B cell (primary cell): ENCODE measurements around the gene ASPSCR1. TPM values are rescaled to one million over a fixed set of nuclear protein-coding genes. Genes with fewer than 3 reads are reported as not detected.
A peak's percentile ranks its signal among the peaks of the same experiment; 100 is the strongest.

ENCODE experiments used
- ATAC-seq: fragments of 200-7000 bp; cut with Tn5 transposase; one replicate; pipeline ENCODE4 v1.10.0; 2021; ENCODE audit warnings: low read depth, mild to moderate bottlenecking, moderate number of reproducible peaks, moderate library complexity
- CTCF ChIA-PET: fragments of 350-600 bp; sonication (Branson Sonifier 250); formaldehyde crosslinking; loops from one replicate; lab custom pipeline; 2021; ENCODE audit warnings: antibody characterized with exemption, inconsistent platforms; lab: Charles Lee
- POLR2A ChIA-PET: fragments of 350-600 bp; sonication (Branson Sonifier 250); formaldehyde crosslinking; loops from one replicate; lab custom pipeline; 2021; ENCODE audit warnings: antibody characterized with exemption; lab: Charles Lee
- DNase-seq: peaks from one replicate; pipeline ENCODE4 v3.0.0; 2013
- H2AFZ ChIP-seq: 2 replicates; pipeline ENCODE4 v1.6.1; 2012; ENCODE audit warnings: mild to moderate bottlenecking, low read depth, low read length; ENCODE audit not compliant: insufficient read depth, poor library complexity, severe bottlenecking
- H3K27ac ChIP-seq, 2 donors: 1 replicate in 1 of 2; 2 replicates in 1 of 2; pipeline ENCODE4 v1.5.1; 2012 to 2013; ENCODE audit warnings: low read length in 2 of 2, mild to moderate bottlenecking in 2 of 2, moderate library complexity in 1 of 2
- H3K27me3 ChIP-seq, 4 experiments: fragments of 200-600 bp in 1 of 4; sonication (generic) in 1 of 4; replicated peaks in 1 of 4; 1 replicate in 2 of 4; 2 replicates in 2 of 4; pipeline versions ENCODE4 v1.6.1 to v1.7.0; 2013 to 2016; ENCODE audit warnings: low read length in 3 of 4, mild to moderate bottlenecking in 2 of 4, mixed read lengths in 1 of 4, moderate library complexity in 1 of 4; ENCODE audit not compliant: insufficient read depth in 4 of 4, control insufficient read depth in 3 of 4; ENCODE audit errors: control extremely low read depth in 1 of 4
- H3K36me3 ChIP-seq, 2 experiments: replicated peaks in 1 of 2; 1 replicate in 1 of 2; 2 replicates in 1 of 2; pipeline versions ENCODE4 v1.6.1 to v1.7.1; 2013; ENCODE audit warnings: low read length in 1 of 2; ENCODE audit not compliant: insufficient read depth in 2 of 2, control insufficient read depth in 1 of 2; ENCODE audit errors: control extremely low read depth in 1 of 2, extremely low read depth in 1 of 2
- H3K4me1 ChIP-seq, 2 donors: fragments of 200-600 bp in 1 of 2; sonication (generic) in 1 of 2; 1 replicate in 1 of 2; 2 replicates in 1 of 2; pipeline versions ENCODE4 v1.5.1 to v1.6.1; 2013 to 2017; ENCODE audit warnings: low read length in 2 of 2; ENCODE audit not compliant: control insufficient read depth in 2 of 2, insufficient read depth in 2 of 2
- H3K4me2 ChIP-seq: replicated peaks from 2 replicates; pipeline ENCODE3; 2012; ENCODE audit warnings: mild to moderate bottlenecking, low read depth, low read length; ENCODE audit not compliant: poor library complexity, severe bottlenecking
- H3K4me3 ChIP-seq, 5 experiments: fragments of 200-600 bp in 1 of 5; sonication (generic) in 1 of 5; 1 replicate in 3 of 5; 2 replicates in 2 of 5; pipeline versions ENCODE4 v1.5.1 to v1.7.0; 2011 to 2016; ENCODE audit warnings: low read length in 4 of 5, mild to moderate bottlenecking in 4 of 5, low read depth in 2 of 5, control low read depth in 1 of 5, moderate library complexity in 1 of 5; ENCODE audit not compliant: insufficient read depth in 1 of 5; ENCODE audit errors: control extremely low read depth in 1 of 5, extremely low read depth in 1 of 5
- H3K79me2 ChIP-seq: fragments of 200-600 bp; sonication (generic); one replicate; pipeline ENCODE4 v1.6.0; 2016; ENCODE audit warnings: low read length; ENCODE audit not compliant: control insufficient read depth, insufficient read depth
- H3K9ac ChIP-seq: fragments of 200-600 bp; sonication (generic); 2 replicates; pipeline ENCODE4 v1.6.1; 2017; ENCODE audit warnings: mild to moderate bottlenecking, low read length, moderate library complexity
- H3K9me3 ChIP-seq, 3 donors: one replicate each; pipeline versions ENCODE4 v1.6.1 to v1.7.1; 2013; ENCODE audit warnings: low read length in 2 of 3; ENCODE audit not compliant: control insufficient read depth in 2 of 3, insufficient read depth in 1 of 3; ENCODE audit errors: control extremely low read depth in 1 of 3
- H4K20me1 ChIP-seq: 2 replicates; pipeline ENCODE4 v1.6.0; 2012; ENCODE audit warnings: mild to moderate bottlenecking, low read length; ENCODE audit not compliant: insufficient read depth, control insufficient read depth, poor library complexity, severe bottlenecking
- H3K27ac Mint-ChIP-seq: one replicate; pipeline ENCODE4 v1.8.0; 2021; ENCODE audit warnings: mixed read lengths
- H3K27me3 Mint-ChIP-seq: one replicate; pipeline ENCODE4 v1.8.0; 2021; ENCODE audit warnings: mixed read lengths
- H3K4me1 Mint-ChIP-seq: one replicate; pipeline ENCODE4 v1.8.0; 2021; ENCODE audit warnings: mixed read lengths
- H3K4me3 Mint-ChIP-seq: one replicate; pipeline ENCODE4 v1.8.0; 2021; ENCODE audit warnings: mixed read lengths
- H3K9me3 Mint-ChIP-seq: one replicate; pipeline ENCODE4 v1.8.0; 2022; ENCODE audit warnings: mixed read lengths; ENCODE audit not compliant: insufficient read depth
- CTCF ChIP-seq: fragments of 200-600 bp; IDR thresholded peaks from one replicate; pipeline ENCODE4 v1.8.0; 2022; ENCODE audit warnings: antibody characterized with exemption, mild to moderate bottlenecking
- EZH2 ChIP-seq: IDR thresholded peaks from 2 replicates; pipeline ENCODE4 v1.6.1; 2012; ENCODE audit warnings: borderline replicate concordance, low read depth, mild to moderate bottlenecking, moderate library complexity, low read length; ENCODE audit not compliant: insufficient read depth, poor library complexity, severe bottlenecking
- WGBS: methylation state at CpG from one replicate; pipeline ENCODE4 v1.1.5; 2013; ENCODE audit warnings: missing lambda C conversion rate; ENCODE audit not compliant: insufficient coverage; 5-methylcytosine and 5-hydroxymethylcytosine counted together
- intact Hi-C: fragments of 100-400 bp; cut with micrococcal nuclease; formaldehyde crosslinking; loops from one replicate; pipeline ENCODE4 v1.10.0; 2022
- polyA plus RNA-seq: library from polyadenylated mRNA; depleted of rRNA; stranded (reverse); fragments of >200 nt; gene quantifications from 2 replicates; pipeline ENCODE4 v1.2.3, GENCODE V29; 2012
- total RNA-seq, 2 donors: library from RNA; stranded (reverse); fragments of 120-200 nt in 1 of 2; gene quantifications; 1 replicate in 1 of 2; 2 replicates in 1 of 2; pipeline versions ENCODE4 v1.2.3 to v1.2.4, GENCODE V29; 2013 to 2022

The ASPSCR1 gene
- total and polyA plus RNA-seq, 2 donors (not counting 1 experiment from before 2014, with no cell fraction given) = 34.0 to 46.7 TPM

- no peak overlapping the region for H3K4me2 ChIP-seq
- H3K27me3 ChIP-seq = peaks cover 0 to 5% (median under 1%) of the 10 kb centered on the region in 4 experiments
- ATAC-seq = no peak
- no peaks in the 10 kb centered on the region for H3K9me3 Mint-ChIP-seq
- H3K4me3 Mint-ChIP-seq = peak overlapping the region; percentile 66
- ChIA-PET POLR2A (interaction anchor here (0.9 kb wide), 1 partner anchor 8 kb away, joined by 3 read pairs; the partner anchor contains the start of gene MAFG), CTCF (interaction anchor here (0.7 kb wide), 1 partner anchor 140 kb away, joined by 3 read pairs; no protein-coding TSS in a partner anchor)
- WGBS = 94% methylated on average over 6 of the region's 6 CpGs
- no peak overlapping the region for H3K27ac Mint-ChIP-seq
- TF ChIP-seq CTCF = no peak
- no peak for TF ChIP-seq EZH2
- peaks cover 12% of the 10 kb centered on the region for H3K27me3 Mint-ChIP-seq
- no peaks in the 10 kb centered on the region for H3K79me2 ChIP-seq
- peaks cover 11% of the 10 kb centered on the region for H3K4me1 Mint-ChIP-seq
- no peak overlapping the region for H3K27ac ChIP-seq
- no peaks in the 10 kb centered on the region for H3K36me3 ChIP-seq
- H4K20me1 ChIP-seq = no peaks in the 10 kb centered on the region
- peaks cover 10 to 14% of the 10 kb centered on the region in 2 donors for H3K4me1 ChIP-seq
- no peak overlapping the region for H3K9ac ChIP-seq
- DNase-seq = no peak
- no peaks in the 10 kb centered on the region for H3K9me3 ChIP-seq
- intact Hi-C loops = no loop called here
- H3K4me3 ChIP-seq = no peak overlapping the region
- no peak overlapping the region for H2AFZ ChIP-seq
These were observed 41.7 kb upstream of the ASPSCR1 start for GRCh38 chr17:81935709-81936084.

GRCh38 chr17:81939218-81939617 is 38.2 kb upstream of the ASPSCR1 start:
- H2AFZ ChIP-seq = no peak overlapping the region
- no peak overlapping the region for H3K4me3 ChIP-seq
- H3K36me3 ChIP-seq = no peaks in the 10 kb centered on the region
- no peak overlapping the region for H3K27ac Mint-ChIP-seq
- no peak overlapping the region for H3K4me2 ChIP-seq
- 55% methylated on average over 15 of the region's 15 CpGs for WGBS
- peaks cover 5% of the 10 kb centered on the region for H3K27me3 Mint-ChIP-seq
- H3K9me3 Mint-ChIP-seq = no peaks in the 10 kb centered on the region
- no peak for DNase-seq
- peaks cover 10 to 18% of the 10 kb centered on the region in 2 donors for H3K4me1 ChIP-seq
- no peak overlapping the region for H3K27ac ChIP-seq
- TF ChIP-seq CTCF (no peak), EZH2 (no peak)
- H3K9ac ChIP-seq = no peak overlapping the region
- H3K79me2 ChIP-seq = no peaks in the 10 kb centered on the region
- peaks cover 0 to 19% (median 2%) of the 10 kb centered on the region in 4 experiments for H3K27me3 ChIP-seq
- no peaks in the 10 kb centered on the region for H3K9me3 ChIP-seq
- peaks cover 11% of the 10 kb centered on the region for H3K4me1 Mint-ChIP-seq
- CTCF ChIA-PET = interaction anchor here (0.6 kb wide), 1 partner anchor 14 kb away, joined by 3 read pairs; no protein-coding TSS in a partner anchor
- intact Hi-C loops = no loop called here
- H4K20me1 ChIP-seq = no peaks in the 10 kb centered on the region
- POLR2A ChIA-PET = no interaction called here
- no peak for ATAC-seq
- no peak overlapping the region for H3K4me3 Mint-ChIP-seq
